GM12872 (cell line): ENCODE data around the gene AKAP7.

Source experiments
- CTCF ChIP-seq: IDR thresholded peaks from 3 replicates; pipeline ENCODE4 v1.5.1; 2011; ENCODE audit warnings: low read depth, mild to moderate bottlenecking, low read length, moderate library complexity; ENCODE audit not compliant: insufficient read depth

The AKAP7 gene

GRCh38 chr6:131331151-131331550 is 195.9 kb downstream of the AKAP7 start:
- TF ChIP-seq CTCF = no peak

- TF ChIP-seq CTCF = no peak
Measured at GRCh38 chr6:131331873-131332781, 196.9 kb downstream of the AKAP7 start.
